ENCODE results near the gene PAXIP1. TPM values are rescaled to one million over a fixed set of nuclear protein-coding genes. Genes with fewer than 3 reads are reported as not detected.

PAXIP1 gene
- total RNA-seq, 6 experiments from 2014 or later: 5.2 to 9.3 (median 7.4) TPM

GRCh38 chr7:154986200-154986945 is 16.6 kb downstream of the PAXIP1 start:
- Mint-ChIP-seq H3K4me3 (no peak overlapping the region), H3K27ac (no peak overlapping the region), H3K27me3 (ENCODE audit: insufficient read depth) (no peaks in the 10 kb centered on the region), H3K9me3 (no peaks in the 10 kb centered on the region), H3K4me1 (ENCODE audit: low read depth) (no peaks in the 10 kb centered on the region), H3K36me3 (ENCODE audit: low read depth) (no peaks in the 10 kb centered on the region)
- no peak for DNase-seq
- TF ChIP-seq CTCF (IDR thresholded peaks at IDR 0.05): no peak

GRCh38 chr7:154985230-154985629 is 17.7 kb downstream of the PAXIP1 start:
- H3K4me3 Mint-ChIP-seq: no peak overlapping the region
- H3K9me3 Mint-ChIP-seq: no peaks in the 10 kb centered on the region
- DNase-seq: no peak

GRCh38 chr7:154984601-154985188 is 18.2 kb downstream of the PAXIP1 start:
- Mint-ChIP-seq H3K36me3 (ENCODE audit: low read depth) (peaks cover 8% of the 10 kb centered on the region), H3K27ac (no peak overlapping the region), H3K4me3 (no peak overlapping the region), H3K4me1 (ENCODE audit: low read depth) (no peaks in the 10 kb centered on the region), H3K27me3 (ENCODE audit: insufficient read depth) (no peaks in the 10 kb centered on the region), H3K9me3 (no peaks in the 10 kb centered on the region)
- DNase-seq: no peak
- TF ChIP-seq CTCF (IDR thresholded peaks at IDR 0.05): no peak

More at GRCh38 chr7:154985230-154985629, 17.7 kb downstream of the PAXIP1 start:
- no peak overlapping the region for H3K27ac Mint-ChIP-seq
- no peaks in the 10 kb centered on the region for H3K4me1 Mint-ChIP-seq (ENCODE audit: low read depth)
- no peak for TF ChIP-seq CTCF (IDR thresholded peaks at IDR 0.05)
- no peaks in the 10 kb centered on the region for H3K27me3 Mint-ChIP-seq (ENCODE audit: insufficient read depth)
- peaks cover 6% of the 10 kb centered on the region; the same call in 1 of the 2 replicates for H3K36me3 Mint-ChIP-seq (ENCODE audit: low read depth)

- DNase-seq: no peak
- no peaks in the 10 kb centered on the region for H3K9me3 Mint-ChIP-seq
- no peak overlapping the region for H3K27ac Mint-ChIP-seq
- no peaks in the 10 kb centered on the region for H3K4me1 Mint-ChIP-seq (ENCODE audit: low read depth)
- H3K36me3 Mint-ChIP-seq (ENCODE audit: low read depth): peaks cover 23% of the 10 kb centered on the region
- H3K4me3 Mint-ChIP-seq: no peak overlapping the region
- TF ChIP-seq CTCF (IDR thresholded peaks at IDR 0.05): no peak
- no peaks in the 10 kb centered on the region for H3K27me3 Mint-ChIP-seq (ENCODE audit: insufficient read depth)
Measured at GRCh38 chr7:154978017-154978416, 24.9 kb downstream of the PAXIP1 start.

- Mint-ChIP-seq H3K9me3 (no peaks in the 10 kb centered on the region), H3K27me3 (ENCODE audit: insufficient read depth) (no peaks in the 10 kb centered on the region), H3K36me3 (ENCODE audit: low read depth) (peaks cover 23% of the 10 kb centered on the region), H3K4me3 (no peak overlapping the region), H3K4me1 (ENCODE audit: low read depth) (no peaks in the 10 kb centered on the region), H3K27ac (no peak overlapping the region)
- no peak for DNase-seq
- TF ChIP-seq CTCF (IDR thresholded peaks at IDR 0.05): no peak
Measured at GRCh38 chr7:154977250-154977649, 25.7 kb downstream of the PAXIP1 start.
